ACHN (cell line): ENCODE results near the gene RUNDC3A.
"Not testable (repeated sequence)": the region's sequence is repeated elsewhere in the genome, so short reads cannot be mapped to it uniquely, and the experiment has no call there.

ENCODE experiments used
- DNase-seq: peaks from one replicate; pipeline ENCODE4 v3.0.0-alpha.2; 2015
- in situ Hi-C: cut with HindIII; loops from 2 replicates; pipeline ENCODE4 v1.10.0; 2017; ENCODE audit warnings: low sequenced_read_pairs, low pct_ligation_motif_present, low pct_unique_long_range_greater_than_20kb

RUNDC3A gene

GRCh38 chr17:44331249-44331760, 22.9 kb downstream of the RUNDC3A start:
- DNase-seq, result peak; percentile 77
- in situ Hi-C loops, result no loop called here

GRCh38 chr17:44333371-44333770, 25.0 kb downstream of the RUNDC3A start:
- in situ Hi-C loops, result no loop called here
- no peak for DNase-seq

- no peak for DNase-seq
- in situ Hi-C loops, result no loop called here
Observed at GRCh38 chr17:44334315-44334714, 25.9 kb downstream of the RUNDC3A start.

GRCh38 chr17:44334727-44335126, 26.3 kb downstream of the RUNDC3A start:
- DNase-seq, result no peak
- in situ Hi-C loops, result no loop called here

- no peak for DNase-seq
- in situ Hi-C loops, result no loop called here
Observed at GRCh38 chr17:44335564-44335963, 27.2 kb downstream of the RUNDC3A start.

- in situ Hi-C loops, result no loop called here
- DNase-seq, result no peak
Observed at GRCh38 chr17:44335968-44336367, 27.6 kb downstream of the RUNDC3A start.

GRCh38 chr17:44338702-44339101, 30.3 kb downstream of the RUNDC3A start:
- DNase-seq, result peak; percentile 44
- in situ Hi-C loops, result no loop called here

- DNase-seq, in situ Hi-C loops: not testable (repeated sequence)
Observed at GRCh38 chr17:44340553-44340952, 32.2 kb downstream of the RUNDC3A start.

GRCh38 chr17:44343510-44344209, 35.3 kb downstream of the RUNDC3A start:
- in situ Hi-C loops, result no loop called here
- no peak for DNase-seq

- in situ Hi-C loops, result no loop called here
- peak; percentile 99 for DNase-seq
Observed at GRCh38 chr17:44344939-44345453, 36.6 kb downstream of the RUNDC3A start, which contains the start of gene GRN. GRN (plus strand) TSS chr17:44345302; CDS start chr17:44349165, 3,863 bp downstream.

GRCh38 chr17:44345454-44346026, 37.1 kb downstream of the RUNDC3A start:
- DNase-seq, result peak; percentile 79
- in situ Hi-C loops, result no loop called here

- in situ Hi-C loops, result no loop called here
Observed at GRCh38 chr17:44346064-44346844, 37.9 kb downstream of the RUNDC3A start.

GRCh38 chr17:44347206-44348055, 39.0 kb downstream of the RUNDC3A start:
- DNase-seq, in situ Hi-C loops: not testable (repeated sequence)

More at GRCh38 chr17:44346064-44346844, 37.9 kb downstream of the RUNDC3A start:
- DNase-seq, result no peak

- in situ Hi-C loops, result no loop called here
- peak; percentile 49 for DNase-seq
Observed at GRCh38 chr17:44348234-44348987, 40.0 kb downstream of the RUNDC3A start.

- in situ Hi-C loops, result no loop called here
- no peak for DNase-seq
Observed at GRCh38 chr17:44348988-44349364, 40.6 kb downstream of the RUNDC3A start.

GRCh38 chr17:44349553-44350070, 41.2 kb downstream of the RUNDC3A start:
- in situ Hi-C loops, result no loop called here
- DNase-seq, result no peak

GRCh38 chr17:44350733-44351226, 42.4 kb downstream of the RUNDC3A start:
- DNase-seq, result peak; percentile 71
- in situ Hi-C loops, result no loop called here
